SK-MEL-5 (cell line): ENCODE data around the gene ICAM1. TPM values are rescaled to one million over a fixed set of nuclear protein-coding genes. Genes with fewer than 3 reads are reported as not detected.

ENCODE experiments used
- DNase-seq: peaks from one replicate; pipeline ENCODE4 v3.0.0-alpha.2; 2016; ENCODE audit warnings: low read depth, low spot score
- in situ Hi-C: cut with HindIII; loops from 2 replicates; pipeline ENCODE4 v1.10.0; 2016; ENCODE audit warnings: low sequenced_read_pairs, high pct_unique_total_duplicates, low pct_unique_long_range_greater_than_20kb
- total RNA-seq: library from RNA; depleted of rRNA; stranded (reverse); fragments of >200 nt; shearing (Covaris generic); gene quantifications from 2 replicates; pipeline ENCODE4 v1.2.3, GENCODE V29; 2014

The ICAM1 gene
- total RNA-seq, 1 experiment from 2014 or later = 46.2 TPM

DNA sequence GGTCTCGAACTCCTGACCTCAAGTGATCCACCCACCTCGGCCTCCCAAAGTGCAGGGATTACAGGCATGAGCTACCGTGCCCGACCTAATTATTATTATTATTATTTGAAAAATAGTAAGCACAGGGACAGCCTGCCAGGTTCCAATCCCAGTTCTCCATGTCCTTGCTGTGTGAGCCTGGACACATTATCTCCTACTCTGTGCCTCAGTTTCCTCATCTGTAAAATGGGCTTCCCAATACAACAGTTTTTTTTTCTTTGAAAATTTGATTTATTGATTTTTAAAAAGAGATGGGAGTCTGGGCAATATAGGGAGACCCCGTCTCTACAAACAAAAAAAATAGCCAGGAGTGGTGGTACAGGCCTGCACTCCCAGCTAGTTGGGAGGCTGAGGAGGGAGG is 35.4 kb downstream of the ICAM1 start:
- in situ Hi-C loops = no loop called here
- no peak for DNase-seq

DNA sequence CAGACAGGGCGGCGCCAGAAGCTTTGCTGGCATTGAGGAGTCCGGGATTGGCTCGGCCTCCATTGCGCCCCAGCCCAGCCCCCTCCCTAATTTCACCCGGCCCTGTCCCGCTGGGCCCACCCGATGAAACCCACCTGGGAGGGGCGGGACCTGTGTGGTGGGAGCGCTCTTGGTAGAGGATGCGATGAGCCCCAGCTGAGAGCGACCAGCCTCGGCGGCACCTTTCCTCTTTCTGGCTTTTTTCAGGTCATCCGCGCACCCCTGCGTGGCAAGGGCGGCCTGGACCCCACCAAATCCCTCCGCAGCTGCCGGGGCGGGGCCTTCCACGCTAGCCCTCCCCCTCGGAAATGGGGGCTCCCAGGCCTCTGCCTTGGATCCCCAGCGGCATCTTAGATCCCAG is 38.5 kb downstream of the ICAM1 start, which contains the start of gene ZGLP1:
ZGLP1 (minus strand) TSS at position 393 of the 400 bp plus-strand sequence.
- in situ Hi-C loops = no loop called here
- no peak for DNase-seq

DNA sequence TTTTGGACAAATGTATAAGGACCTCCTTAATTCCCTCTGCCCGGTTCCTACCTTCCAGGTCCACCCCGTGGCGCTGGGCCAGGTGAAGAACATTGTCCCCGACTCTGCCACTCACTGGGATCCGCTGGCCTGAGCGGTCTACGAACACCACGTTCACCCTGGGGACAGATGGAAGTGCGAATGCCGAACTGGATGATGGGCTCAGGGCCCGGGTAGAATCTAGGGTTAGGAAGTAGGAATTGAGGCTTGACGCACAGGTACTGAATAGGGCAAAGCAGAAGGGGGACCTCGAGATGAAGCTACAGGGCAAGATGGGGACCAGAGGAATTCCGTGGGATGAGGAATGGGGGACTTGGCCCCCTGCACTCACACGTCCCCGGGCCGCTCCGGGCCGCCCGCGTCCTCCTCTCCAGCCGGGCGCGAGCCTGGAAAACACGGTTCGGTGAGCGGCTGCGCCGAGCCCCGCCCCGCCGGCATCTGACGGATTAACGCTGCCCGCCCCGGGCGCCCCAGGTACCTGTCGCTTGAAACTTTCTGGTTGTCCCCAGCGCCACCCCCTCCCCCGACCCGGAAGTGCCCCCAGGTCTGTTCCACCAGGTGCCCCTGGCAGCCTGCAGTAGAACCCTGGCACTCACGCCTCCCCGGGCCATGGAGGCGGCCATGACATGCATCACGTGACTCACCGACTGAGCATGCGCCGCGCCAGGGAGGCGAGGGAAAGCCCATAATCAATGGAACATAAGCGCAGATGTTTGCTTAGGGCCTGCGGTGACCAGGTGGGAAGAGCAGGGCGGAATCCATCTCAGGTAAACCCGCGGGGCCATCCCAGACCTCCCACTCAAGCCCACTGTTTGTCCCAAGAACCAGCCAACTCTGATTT is 44.7 kb downstream of the ICAM1 start, which contains the start of gene FDX2:
FDX2 (minus strand) TSS at position 681 of the 880 bp plus-strand sequence; CDS start at position 662, 19 bp downstream.
- DNase-seq = peak; percentile 79
- in situ Hi-C loops = no loop called here

DNA sequence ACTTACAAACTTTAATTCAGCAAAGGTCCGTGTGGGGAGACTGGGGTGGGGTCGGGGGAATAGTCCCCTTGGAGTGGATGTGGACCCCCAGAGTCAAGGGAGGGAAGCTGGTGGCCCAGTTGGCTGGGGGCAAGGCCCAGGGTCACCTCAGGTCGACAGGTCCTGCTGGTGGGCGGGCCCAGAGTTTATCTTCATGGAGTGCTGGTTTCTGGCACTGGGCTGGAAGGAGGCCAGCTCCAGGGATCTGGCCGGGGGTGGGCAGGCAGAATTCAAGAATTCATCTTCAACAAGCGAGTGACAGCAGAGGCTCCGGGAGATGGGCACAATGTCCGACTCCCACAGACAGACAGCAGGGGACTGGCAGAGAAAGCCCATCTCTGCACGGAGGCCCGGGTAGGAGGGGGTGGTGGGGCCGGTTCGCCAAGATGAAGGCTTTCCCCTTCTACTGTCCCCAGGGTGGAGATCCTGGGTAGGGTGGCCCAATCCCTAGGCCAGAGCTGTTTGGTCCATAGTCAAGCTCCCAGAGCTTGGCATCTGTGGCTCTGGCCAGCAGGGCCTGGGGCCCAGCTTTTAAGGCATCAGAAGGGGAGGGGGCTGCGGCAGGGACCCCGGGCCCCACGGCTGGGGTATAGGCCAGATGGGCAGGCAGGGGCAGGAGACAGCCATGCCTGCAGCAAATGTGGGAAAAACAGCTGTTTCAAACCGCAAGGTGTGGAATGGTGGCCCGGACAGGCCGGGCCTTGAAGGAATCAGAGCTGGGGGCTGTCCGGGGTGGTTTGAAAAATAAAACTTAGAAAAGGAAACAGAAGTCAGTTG is 45.5 kb downstream of the ICAM1 start:
- no peak for DNase-seq
- in situ Hi-C loops = no loop called here

DNA sequence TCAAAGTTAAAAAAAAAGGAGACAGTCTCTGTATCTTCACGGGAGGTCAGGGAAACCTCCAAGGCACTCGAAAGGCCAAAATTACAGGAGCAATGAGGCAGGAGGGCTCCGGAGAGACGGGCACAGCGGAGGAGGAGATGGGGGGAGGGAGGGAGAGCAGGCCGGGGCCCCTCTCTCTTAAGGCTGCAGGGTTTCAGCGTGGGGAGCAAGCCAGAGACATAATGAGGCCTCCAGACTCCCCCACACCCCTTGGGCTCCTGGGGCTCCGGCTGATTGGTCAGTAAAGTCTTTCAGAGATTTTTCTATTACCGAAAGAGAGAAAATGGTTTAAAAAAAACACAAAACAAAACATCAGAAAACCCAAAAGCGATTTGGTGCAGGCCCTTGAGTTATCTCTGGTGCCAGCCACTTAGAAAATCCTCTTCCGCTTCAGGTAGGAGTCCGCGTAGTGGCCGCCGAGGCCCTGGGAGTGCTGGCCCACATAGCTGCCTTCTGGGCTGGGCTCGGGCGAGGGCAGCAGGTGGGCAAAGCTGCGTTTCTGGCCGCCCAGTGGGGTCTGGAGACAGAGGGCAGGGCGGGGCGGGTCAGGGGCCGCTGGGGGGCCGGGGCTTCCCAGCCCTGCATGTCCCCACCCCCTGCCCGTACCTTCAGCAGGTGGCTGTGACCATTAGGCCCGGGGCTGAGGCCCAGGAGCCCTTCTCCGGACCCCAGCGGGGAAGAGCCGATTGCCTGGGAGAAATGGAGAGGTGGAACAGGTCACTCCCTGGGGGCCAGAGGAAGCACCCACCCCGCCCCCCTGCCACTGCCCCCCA is 46.3 kb downstream of the ICAM1 start:
- in situ Hi-C loops = no loop called here

DNA sequence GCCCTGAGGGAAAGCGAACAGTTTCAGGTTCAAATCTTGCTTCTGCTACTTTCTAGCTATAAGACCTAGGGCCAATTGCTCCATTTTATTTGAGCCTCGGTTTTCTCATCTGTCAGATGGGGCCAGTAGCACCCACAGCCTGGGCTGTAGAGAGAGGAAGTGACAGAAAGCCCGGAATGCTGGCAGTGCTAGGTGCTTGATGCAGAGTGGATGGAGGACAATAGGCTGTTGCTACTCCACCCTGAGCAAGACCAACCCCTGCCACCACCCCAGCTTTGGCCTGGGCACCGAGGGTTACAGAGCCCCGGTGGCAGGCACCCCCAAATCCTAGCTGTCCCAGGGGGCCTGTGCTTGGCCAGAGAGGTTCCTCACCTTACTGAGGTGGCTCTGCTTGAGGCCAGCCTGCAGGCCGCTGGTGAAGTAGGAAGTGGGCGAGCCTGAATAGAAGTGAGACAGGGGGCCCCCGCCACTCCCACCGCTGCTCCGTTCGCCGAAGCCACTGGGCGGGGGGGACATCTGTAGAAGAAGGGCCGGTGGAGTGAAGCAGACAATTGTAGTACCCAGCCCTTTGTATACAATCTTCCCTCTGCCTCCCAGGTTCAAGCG is 47.0 kb downstream of the ICAM1 start:
- in situ Hi-C loops = no loop called here
- no peak for DNase-seq

More for the DNA sequence above, 46.3 kb downstream of the ICAM1 start:
- DNase-seq = no peak

DNA sequence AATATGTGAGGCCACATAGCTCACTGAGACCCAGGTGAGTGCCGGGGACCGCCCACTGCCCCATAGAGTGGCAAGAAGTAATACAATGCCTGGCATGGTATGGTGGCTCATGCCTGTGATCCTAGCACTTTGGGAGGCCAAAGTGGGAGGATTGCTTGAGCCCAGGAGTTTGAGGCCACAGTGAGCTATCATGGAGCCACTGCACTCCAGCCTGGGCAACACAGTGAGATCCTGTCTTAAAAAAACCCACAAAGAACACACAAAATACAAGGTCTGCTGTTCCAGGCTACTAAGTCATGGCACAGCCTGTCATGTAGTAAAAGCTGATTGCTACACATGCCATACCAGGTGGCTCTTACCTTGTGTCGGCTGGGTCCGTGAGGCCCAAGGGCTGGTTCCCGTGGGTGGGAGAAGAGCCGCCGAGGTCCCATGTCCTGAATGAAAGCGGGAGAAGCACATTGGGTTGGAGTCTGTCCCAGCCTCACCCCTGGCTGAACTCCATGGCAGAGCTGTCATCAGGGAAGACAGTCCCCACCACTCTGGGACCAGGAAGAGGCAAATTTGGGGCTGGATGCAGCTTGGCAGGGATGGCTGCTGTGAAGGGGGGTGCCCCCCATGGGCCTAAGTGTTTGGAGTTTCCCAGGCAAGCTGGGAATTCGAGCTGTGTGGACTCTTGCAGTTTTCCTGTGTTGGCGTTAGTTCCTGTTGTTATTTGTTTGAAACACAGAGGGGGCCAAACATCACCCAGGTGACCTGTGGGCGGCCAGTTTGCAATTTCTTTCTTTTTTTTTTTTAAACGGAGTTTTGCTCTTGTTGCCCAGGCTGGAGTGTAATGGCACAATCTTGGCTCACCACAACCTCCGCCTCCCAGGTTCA is 48.1 kb downstream of the ICAM1 start:
- DNase-seq = no peak
- in situ Hi-C loops = no loop called here

DNA sequence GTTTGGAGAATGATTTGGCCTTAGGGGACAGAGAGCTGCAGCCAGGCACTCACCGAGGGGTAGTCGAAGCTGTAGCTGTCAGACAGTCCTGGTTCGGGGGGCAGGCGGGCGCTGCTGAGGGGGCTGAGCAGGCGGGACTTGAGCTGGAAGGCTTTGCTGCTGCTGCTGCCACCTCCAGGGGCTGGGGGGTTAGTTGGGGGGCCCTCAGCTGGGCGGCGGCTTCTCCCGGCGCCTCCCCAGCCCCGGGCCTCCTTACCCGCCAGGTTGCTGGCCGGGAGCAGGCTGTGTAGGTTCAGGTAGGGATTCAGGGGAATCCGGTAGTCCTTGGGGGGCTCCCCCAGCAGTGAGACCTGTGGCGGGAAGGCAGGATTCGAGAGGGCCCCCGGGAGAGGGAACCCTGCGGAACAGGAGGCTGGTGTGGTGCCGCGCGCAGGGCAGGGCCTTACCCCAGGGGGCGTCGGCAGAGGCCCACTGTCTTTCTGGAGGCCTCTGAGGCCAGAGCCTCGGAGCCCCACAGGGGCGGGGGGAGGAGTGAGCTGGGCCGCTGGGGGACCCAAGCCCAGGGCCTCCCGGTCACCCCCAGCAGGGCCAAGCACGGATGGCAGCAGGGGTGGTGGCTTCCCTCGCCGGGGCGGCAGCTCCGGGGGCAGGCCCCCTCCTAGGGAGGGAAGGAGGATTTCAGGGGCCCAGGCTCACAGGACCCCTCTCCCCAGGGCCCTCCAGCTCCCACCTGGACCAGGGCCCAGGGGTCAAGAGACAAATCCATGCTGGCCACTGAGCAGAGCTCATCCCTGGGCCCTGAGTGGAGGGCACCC is 49.9 kb downstream of the ICAM1 start:
- in situ Hi-C loops = no loop called here
- DNase-seq = no peak

DNA sequence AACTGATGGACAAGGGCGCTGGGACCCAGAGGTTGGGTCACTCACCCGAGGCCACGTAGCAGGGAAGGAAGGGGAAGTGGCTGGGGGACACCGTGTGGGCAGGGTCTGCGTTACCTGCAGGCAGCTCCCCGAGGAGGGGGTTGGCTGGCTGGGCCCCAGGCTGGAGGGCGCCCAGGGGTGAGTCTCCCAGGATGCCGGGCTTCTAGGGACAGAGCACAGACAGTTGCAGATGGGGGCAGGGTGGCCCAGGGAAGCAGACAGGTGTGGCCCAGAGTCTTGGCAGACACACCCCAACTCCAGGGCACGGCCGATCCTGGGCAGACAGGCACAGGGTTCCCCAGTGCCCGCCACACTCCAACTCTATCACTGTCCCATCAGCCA is 50.5 kb downstream of the ICAM1 start:
- DNase-seq = no peak
- in situ Hi-C loops = no loop called here

DNA sequence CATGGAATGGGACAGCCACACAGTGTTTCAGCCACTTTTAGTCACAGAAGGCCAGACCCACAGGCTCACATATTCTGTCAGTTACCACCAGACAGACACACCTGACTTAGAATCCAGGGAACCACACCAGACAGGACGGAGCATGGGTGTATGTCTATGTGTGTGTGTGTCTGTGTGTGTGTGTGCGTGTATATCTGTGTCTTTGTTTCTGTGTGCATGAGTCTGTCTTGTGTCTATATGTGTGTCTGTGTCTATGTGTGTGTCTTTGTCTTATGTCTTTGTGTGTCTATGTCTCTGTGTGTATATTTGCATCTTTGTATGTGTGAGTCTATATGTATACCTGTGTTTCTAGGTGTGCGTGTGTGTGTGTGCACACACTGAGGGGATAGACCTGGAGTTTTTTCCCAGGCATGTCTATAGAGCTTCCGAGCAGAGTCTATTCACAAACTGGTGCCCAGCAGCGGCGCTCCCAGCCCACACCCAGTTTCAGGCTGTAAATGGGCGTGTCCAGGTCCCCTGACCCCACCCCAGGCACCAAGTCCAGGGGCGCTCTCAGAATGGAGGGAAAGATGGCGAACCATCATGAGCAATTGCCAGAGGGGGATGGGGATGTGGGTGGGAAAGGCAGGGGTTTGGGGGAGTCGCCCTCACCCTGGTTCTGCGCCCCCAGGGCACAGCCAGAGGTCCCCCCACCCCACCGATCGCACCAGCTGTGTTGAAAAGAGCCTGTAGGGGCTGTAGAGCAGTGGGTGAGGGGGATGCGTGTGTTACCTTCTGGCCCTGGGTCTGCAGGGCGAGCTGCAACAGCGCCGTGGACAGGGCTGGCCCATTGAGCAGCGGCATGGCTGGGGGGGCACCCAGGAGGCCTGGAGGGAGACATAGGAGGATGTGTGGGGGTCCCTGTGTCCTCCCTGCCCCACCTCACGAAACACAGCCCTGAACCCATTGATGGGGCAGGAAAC is 51.2 kb downstream of the ICAM1 start:
- DNase-seq = no peak
- in situ Hi-C loops = no loop called here

DNA sequence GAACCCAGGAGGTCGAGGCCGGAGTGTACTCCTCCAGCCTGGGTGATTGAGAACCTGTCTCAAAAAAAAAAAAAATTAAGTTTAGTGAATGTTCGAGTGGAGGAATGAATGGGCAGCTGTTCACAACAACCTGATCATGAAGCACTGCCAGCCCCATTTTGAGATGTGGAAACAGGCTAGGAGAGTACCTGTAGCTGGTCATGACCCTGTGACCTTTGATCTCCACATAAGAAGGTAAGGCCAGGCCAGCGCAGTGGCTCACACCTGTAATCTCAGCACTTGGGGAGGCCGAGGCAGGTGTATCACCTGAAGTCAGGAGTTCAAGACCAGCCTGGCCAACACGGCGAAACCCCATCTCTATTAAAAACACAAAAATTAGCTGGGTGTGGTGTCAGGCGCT is 54.8 kb downstream of the ICAM1 start:
- DNase-seq = no peak
- in situ Hi-C loops = no loop called here

DNA sequence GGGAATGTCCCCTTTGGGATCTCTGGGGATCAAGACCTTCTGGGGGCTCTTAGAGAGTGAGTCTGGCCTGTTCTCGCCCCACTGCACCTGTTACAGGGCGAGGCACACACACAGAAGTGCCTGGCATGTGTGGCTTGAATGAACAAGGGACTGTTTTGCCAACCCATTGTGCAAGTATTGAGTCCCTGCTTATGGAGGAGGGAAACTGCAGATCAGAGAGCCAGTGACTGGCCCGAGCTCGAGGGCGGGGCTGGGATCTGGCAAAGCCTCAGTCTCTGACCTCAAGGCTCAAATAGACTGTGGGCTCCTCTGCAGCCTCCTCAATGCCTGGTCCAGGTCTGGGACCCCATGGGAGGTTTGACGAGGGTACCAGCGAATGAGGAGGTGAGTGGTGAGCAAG is 56.9 kb downstream of the ICAM1 start:
- in situ Hi-C loops = no loop called here
- no peak for DNase-seq

DNA sequence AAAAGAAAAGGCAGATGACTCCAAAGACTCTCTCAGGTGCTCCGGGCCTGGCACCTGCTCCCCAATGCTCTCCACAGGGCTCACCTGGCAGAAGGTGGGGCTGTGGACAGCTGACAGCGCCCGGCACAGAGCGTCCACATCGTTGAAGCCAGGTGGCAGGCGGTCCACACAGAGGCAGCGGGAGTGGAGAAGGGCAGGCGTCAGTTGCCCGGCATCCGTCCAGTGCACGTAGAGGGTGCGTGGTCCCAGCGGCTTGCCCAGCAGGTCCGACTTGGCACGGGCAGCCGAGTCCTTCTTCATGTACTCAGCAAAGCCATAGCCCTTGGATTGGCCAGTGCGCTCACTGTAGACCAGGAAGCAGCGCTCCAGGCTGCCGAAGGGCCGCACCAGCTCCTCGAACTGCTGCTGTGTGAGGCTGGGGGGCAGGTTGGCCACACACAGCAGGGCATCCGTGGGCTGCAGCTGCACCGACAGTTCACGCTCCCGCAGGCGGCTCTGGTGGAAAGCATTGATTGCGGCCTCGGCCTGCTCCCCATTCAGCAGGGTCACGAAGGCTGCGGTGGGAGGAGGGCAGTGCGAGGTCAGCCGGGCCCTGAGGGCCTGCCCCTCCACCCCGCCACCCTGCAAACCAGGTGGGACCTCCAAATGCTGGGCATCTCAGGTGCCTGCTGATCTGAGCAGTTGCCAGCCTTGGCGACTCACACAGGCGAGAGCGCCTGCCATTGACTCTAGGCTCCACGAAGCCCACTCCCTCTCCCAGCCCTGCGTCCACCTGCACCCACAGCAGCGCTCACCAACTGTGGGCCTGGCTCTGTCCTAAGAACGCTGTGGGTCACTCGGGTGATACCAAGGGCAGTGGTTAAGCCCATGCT is 57.9 kb downstream of the ICAM1 start:
- no peak for DNase-seq
- in situ Hi-C loops = no loop called here

DNA sequence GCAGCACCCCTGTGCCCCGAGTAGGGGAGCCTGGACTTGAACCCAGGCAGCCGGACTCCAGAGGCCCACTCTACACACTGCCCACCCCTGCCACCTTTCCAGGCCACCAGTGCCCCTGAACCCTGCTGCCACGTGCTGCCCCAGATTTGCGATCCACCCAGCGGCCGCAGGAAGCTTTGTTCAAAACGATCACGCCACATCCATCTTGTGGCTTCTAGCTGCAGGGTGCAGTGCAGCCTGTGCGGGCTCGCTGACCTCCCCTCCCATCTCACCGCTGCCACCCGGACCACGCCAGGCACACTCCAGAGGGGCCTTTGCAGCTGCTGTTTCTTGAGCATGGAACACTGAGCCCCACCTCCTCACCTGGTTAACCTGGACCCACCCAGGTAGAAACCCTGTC is 58.6 kb downstream of the ICAM1 start:
- in situ Hi-C loops = no loop called here
- DNase-seq = no peak
